Measurements from ENCODE around the gene ZW10.

DNA sequence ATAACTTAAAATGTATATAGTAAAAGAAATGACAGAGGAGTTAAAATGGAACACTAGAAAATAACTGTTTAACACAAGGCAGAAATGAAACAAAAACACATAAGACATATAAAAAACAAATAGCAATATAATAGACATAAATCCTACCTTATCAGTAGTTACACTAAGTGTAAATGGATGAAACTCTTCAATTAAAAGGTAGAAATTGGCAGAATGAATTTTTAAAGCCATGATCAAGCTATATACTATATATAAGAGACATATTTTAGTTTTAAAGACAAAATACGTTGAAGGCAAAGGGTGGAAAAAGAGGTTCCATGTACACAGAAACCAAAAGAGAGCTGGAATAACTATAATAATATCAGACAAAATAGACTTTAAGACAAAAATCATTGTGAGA is 62.5 kb downstream of the ZW10 start:
- no peak for TF ChIP-seq POLR2A (IDR thresholded peaks at IDR 0.05)
- TF ChIP-seq, protein P1, sequence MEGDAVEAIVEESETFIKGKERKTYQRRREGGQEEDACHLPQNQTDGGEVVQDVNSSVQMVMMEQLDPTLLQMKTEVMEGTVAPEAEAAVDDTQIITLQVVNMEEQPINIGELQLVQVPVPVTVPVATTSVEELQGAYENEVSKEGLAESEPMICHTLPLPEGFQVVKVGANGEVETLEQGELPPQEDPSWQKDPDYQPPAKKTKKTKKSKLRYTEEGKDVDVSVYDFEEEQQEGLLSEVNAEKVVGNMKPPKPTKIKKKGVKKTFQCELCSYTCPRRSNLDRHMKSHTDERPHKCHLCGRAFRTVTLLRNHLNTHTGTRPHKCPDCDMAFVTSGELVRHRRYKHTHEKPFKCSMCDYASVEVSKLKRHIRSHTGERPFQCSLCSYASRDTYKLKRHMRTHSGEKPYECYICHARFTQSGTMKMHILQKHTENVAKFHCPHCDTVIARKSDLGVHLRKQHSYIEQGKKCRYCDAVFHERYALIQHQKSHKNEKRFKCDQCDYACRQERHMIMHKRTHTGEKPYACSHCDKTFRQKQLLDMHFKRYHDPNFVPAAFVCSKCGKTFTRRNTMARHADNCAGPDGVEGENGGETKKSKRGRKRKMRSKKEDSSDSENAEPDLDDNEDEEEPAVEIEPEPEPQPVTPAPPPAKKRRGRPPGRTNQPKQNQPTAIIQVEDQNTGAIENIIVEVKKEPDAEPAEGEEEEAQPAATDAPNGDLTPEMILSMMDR (IDR thresholded peaks at IDR 0.05), result no peak

All from transverse colon (tissue), 3 donors.